GM20000 (cell line): ENCODE measurements around the gene PRKN.

ENCODE experiments used
- DNase-seq: peaks from one replicate; pipeline ENCODE4 v3.0.0; 2012; ENCODE audit warnings: low spot score
- TF ChIP-seq, protein P1 (sequence below): IDR thresholded peaks from 2 replicates; pipeline ENCODE4 v1.5.1; 2012; ENCODE audit warnings: mild to moderate bottlenecking, control low read depth; ENCODE audit errors: extremely low read depth, missing control alignments

PRKN gene

DNA sequence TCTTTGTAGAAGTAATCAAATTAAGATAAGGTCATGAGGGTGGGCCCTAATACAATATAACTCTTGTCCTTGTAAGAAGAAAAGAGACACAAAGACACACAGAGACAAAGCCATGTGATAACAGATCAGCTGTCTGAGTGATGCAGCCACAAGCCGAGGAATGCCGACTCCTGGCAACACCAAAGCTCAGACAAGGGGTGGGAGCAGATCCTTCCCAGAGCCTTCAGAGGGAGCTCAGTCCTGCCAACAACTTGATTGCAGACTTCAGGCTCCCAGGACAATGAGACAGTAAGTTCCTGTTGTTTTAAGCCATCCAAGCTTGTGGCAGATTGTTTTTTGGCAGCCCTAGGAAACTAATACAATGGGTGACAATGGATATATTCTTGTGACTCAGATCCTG lies 1128.7 kb downstream of the PRKN start:
- TF ChIP-seq, protein P1, sequence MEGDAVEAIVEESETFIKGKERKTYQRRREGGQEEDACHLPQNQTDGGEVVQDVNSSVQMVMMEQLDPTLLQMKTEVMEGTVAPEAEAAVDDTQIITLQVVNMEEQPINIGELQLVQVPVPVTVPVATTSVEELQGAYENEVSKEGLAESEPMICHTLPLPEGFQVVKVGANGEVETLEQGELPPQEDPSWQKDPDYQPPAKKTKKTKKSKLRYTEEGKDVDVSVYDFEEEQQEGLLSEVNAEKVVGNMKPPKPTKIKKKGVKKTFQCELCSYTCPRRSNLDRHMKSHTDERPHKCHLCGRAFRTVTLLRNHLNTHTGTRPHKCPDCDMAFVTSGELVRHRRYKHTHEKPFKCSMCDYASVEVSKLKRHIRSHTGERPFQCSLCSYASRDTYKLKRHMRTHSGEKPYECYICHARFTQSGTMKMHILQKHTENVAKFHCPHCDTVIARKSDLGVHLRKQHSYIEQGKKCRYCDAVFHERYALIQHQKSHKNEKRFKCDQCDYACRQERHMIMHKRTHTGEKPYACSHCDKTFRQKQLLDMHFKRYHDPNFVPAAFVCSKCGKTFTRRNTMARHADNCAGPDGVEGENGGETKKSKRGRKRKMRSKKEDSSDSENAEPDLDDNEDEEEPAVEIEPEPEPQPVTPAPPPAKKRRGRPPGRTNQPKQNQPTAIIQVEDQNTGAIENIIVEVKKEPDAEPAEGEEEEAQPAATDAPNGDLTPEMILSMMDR = no peak
- DNase-seq = no peak

- TF ChIP-seq, protein P1 = no peak
- no peak for DNase-seq
Measured at GRCh38 chr6:161596807-161597520, 1130.6 kb downstream of the PRKN start.

DNA sequence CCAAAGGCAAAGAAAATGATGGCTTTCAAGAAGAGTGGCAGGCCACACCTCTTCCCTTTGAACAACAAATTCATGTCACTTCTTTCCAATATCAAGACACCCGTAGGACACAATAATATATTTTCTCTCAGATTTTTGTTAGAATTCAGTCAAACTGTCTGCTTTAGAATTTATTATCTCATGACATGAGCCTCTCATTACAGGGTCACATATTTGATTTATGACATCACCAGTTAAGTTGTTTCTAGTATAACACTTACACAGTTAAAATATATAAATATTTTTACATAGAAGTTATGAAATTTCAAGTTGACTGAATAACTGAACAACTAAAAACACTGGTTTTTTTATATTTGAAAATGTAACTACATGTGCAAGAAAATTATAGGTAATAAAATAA lies 1133.2 kb downstream of the PRKN start:
- TF ChIP-seq, protein P1 = no peak
- no peak for DNase-seq

DNA sequence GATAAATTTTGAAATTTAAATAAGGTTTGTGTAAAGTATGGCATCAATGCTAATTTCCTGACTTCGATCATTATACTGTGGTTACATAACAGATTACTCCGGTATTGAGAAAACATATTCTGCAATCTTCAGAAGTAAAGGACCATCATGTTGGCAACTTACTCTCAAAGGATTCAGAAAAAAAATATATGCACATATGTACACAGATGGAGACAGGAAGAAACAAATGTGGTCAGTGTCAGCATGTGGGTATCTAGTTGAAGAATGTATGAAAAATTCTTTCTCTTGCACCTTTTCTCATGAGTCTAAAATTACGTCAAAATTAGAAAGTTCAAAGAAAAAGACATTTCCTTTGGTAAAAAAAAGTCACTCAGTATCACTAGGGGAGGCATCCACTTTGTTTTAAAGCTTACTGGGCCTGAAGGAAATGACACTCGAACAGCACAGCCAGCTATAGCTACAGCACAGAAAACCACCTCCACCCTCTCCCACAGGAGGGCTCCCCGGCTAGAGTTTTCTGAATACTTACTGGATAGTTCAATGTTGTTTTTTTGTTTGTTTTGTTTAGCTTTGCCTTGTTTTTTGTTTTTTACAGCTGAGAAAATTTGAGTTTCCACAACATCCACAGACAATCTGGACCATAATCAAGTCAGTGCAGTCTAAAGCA lies 1136.5 kb downstream of the PRKN start:
- TF ChIP-seq, protein P1 = no peak
- DNase-seq = no peak

DNA sequence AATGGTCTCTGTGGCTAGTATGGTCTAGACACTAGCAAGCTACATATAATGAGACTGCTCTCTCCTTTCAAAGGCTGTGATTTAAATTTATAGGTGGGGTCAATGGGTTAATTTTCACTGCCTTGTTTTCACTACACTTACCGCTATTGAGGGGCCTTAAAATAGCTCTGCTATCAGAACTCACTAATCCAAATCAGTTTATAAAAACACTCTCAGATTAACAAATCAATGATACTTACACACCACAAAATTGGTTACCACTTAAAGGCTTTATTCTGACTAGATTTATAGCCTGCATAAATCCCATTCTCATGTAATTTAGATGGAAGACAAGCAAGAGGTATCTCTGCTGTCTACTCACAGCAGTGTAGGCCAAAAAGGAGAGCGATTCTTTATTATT lies 1140.7 kb downstream of the PRKN start:
- no peak for DNase-seq
- TF ChIP-seq, protein P1 = no peak

- no peak for DNase-seq
- TF ChIP-seq, protein P1 = no peak
Measured at GRCh38 chr6:161584621-161585340, 1142.8 kb downstream of the PRKN start.

- TF ChIP-seq, protein P1 = no peak
- no peak for DNase-seq
Measured at GRCh38 chr6:161584051-161584450, 1143.5 kb downstream of the PRKN start.
